ENCODE data around the gene NUSAP1.
"Not testable (repeated sequence)": the region's sequence is repeated elsewhere in the genome, so short reads cannot be mapped to it uniquely, and the experiment has no call there.

Gene NUSAP1, protein sequence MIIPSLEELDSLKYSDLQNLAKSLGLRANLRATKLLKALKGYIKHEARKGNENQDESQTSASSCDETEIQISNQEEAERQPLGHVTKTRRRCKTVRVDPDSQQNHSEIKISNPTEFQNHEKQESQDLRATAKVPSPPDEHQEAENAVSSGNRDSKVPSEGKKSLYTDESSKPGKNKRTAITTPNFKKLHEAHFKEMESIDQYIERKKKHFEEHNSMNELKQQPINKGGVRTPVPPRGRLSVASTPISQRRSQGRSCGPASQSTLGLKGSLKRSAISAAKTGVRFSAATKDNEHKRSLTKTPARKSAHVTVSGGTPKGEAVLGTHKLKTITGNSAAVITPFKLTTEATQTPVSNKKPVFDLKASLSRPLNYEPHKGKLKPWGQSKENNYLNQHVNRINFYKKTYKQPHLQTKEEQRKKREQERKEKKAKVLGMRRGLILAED

DNA sequence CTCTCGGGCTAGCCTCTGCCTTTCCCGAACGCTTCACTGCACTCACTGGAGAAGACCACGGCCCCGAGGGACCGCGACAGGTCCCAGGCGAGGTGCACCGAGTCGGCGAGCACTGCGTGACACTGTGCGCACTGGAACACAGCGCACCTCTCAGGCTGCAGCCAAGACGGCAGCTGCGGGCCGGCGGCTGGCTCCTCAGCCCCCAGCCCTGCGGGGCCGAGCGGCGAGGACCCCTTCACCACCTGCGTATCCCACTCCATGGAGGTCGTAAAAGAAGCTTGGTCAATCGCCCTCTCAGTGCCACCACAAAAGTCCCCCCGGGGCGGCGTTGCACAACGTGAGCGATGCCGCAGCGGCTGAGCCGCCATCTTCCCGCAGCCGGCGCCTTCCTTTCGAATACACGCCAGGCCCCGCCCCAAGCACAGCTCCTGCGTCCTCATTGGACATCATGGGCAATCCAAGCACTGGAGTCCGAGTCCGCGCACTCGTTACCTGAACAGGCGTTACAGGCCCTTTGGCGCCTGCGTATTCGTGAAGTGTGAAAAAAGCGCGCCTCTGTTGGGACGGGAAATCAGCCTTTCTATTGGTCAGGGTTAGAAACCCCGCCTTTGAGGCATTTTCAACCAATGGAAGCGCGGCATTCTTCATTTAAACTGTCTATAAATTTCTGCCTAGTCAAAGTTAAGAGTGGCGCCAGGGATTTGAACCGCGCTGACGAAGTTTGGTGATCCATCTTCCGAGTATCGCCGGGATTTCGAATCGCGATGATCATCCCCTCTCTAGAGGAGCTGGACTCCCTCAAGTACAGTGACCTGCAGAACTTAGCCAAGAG lies at the start of gene NUSAP1, which contains the start of gene OIP5:
NUSAP1 (plus strand) TSS at position 688 of the 832 bp plus-strand sequence; CDS start at position 765, 77 bp downstream.
OIP5 (minus strand) TSS at position 398 of the 832 bp plus-strand sequence; CDS start at position 368, 30 bp downstream.
- DNase-seq: peak; percentile 99 to 100

DNA sequence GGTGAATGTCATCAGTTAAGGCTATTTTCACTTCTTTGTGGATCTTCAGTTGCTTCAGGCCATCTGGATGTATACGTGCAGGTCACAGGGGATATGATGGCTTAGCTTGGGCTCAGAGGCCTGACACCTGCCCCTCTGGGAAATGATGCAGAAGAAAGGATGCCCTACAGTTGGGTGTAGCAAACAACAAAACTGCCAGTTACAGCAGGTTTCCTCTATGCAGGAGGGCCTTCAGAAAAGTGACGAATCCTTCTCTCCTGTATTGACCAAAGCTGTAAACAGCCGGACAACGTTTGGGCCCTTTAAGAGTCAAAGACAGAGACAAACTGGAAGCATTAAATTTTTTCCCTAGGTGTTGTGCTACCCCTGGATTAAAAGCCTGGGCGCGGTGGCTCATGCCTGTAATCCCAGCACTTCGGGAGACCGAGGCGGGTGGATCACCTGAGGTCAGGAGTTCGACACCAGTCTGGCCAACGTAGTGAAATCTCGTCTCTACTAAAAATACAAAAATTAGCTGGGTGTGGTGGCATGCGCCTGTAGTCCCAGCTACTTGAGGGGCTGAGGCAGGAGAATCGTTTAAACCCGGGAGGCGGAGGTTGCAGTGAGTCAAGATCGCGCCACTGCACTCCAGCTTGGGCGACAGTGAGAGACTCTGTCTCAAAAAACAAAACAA lies 49.6 kb upstream of the NUSAP1 start:
- not testable (repeated sequence) for DNase-seq

DNA sequence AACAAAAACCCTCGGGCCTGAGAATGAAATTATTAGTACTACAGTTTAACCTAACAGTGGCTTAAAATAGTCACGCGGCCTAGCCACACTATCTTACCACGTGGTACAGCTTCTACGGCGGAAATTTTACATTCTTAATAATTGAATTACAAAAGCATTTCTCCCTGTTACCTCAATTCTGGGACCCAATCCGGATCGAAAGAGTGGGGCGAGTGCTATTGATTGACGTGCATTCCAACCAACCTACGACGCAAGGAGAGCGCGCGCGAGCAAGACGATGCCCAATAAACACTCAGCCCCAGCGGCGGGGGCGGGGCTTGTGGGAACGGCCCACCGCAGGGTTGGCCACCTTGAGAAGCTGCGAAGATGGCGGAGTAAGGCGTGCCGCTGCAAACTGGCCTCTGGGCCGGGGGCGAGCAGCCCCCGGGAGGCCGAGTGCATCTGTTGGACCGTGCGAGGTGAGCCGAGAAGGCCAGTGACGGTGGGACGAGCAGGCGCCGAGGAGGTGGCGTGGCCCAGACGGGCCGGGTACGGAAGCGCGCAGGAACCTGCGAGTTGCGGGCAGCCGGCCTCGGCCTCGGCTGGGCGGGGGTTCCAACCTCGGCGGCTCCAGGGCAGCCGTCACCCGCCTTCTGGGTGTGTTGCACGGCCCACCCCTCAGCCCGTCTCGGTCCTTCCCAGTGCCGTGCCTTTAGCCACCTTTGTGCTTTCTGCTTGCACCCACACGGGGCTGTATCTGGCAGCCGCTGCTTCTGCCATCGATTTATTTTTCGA lies 48.8 kb upstream of the NUSAP1 start:
- DNase-seq: peak; percentile 99

DNA sequence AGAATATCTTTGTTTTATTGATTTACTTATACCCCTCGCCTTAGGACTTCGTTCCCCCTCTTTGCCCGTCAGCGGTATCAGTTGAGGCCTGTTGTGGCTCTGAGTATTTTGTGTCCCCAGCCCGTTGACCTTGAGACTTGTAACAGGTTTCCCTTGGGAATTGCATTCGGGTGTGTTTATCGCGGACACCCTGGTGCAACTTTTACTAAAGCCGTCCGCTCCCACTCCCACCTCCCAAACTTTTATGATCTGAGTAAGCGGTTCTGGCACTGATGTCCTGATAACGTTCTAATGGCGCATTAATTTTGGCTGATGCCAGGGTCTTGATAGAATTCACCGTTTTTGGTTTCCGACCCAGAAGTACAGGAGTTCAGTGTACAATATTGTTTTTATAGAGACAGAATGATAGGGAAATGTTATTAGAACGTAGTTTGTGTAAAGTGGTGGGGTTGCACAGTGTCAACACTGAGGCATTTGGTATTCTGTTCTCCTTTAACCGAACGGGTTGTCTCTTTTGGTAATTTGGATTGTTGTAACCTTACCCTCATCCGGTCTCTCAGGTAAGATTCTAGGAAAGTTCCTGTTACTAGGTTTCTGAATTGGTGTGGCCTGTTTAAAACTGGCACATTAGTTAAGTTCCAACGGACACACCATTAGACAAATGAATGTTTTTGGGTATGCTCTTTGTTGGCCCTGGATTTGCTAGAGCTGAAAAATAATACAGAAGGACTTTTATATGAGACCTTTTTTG lies 48.1 kb upstream of the NUSAP1 start:
- peak in 1 of 2 donors; percentile 20 for DNase-seq

DNA sequence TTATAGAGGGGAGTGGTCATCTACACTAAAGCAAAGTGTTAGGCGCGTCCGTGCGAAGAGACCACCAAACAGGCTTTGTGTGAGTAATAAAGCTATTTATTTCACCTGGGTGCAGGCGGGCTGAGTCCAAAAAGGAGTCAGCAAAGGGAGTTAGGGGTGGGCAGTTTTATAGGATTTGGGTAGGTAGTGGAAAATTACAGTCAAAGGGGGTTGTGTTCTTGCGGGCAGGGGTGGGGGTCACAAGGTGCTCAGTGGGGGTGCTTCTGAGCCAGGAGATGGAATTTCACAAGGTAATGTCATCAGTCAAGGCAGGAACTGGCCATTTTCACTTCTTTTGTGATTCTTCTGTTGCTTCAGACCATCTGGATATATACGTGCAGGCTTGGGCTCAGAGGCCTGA lies 47.4 kb upstream of the NUSAP1 start:
- no peak for DNase-seq

DNA sequence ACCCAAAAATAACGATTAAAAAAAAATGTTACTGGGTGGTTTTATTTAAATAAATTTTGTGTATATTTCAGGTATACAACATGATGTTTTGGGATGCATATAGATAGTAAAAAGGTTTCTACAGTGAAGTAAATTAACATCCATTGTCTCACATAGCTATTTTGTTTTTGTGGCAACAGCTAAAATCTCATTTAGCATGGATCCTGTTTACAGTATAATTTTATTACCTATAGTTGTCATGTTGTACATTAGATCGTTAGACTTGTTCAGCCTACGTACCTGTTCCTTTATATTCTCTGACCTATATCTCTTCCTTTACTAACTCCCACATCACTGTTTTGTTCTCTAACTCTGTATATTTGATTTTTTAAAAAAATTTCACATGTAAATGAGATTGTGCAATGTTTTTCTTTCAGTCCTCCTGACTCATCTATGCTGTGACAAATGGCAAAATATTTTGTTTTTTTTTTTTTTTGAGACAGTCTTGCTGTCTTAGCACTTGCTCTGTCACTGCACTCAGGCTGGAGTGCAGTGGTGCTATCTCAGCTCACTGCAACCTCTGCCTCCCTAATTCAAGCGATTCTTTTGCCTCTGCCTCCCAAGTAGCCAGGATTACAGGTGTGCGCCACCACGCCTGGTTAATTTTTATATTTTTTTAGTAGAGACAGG lies 45.9 kb upstream of the NUSAP1 start:
- DNase-seq: peak; percentile 61 to 72

DNA sequence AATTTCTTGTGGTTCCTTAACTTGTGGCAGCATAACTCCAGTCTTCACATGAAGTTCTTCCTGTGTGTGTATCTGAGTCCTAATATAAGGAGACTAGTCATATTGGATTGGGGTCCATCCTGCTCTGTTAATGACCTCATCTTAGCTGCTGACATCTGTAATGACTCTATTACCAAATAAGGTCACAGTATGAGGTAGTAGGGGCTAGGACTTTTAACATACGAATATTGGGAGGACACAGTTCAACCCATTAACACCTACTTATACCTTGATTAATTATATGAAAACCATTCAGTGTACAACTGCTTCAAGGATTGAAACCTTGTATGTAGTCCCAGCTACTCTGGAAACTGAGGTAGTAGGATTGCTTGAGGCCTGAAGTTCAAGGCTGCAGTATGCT lies 44.2 kb upstream of the NUSAP1 start:
- no peak for DNase-seq

DNA sequence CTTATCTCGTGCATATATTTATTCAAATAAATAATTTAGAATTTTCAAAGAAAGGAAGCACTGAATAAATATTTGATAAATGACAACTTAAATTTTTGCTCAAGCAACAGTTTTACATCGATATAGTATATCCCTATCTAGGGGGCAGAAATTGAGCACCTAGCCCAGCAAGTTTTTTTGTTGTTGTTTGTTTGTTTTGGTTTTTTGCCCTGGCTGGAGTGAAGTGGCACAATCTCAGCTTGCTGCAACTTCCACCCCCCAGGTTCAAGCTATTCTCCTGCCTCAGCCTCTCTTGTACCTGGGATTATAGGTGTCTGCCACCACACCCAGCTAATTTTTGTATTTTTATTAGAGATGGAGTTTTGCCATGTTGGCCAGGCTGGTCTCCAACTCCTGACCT lies 42.7 kb upstream of the NUSAP1 start:
- DNase-seq: no peak

DNA sequence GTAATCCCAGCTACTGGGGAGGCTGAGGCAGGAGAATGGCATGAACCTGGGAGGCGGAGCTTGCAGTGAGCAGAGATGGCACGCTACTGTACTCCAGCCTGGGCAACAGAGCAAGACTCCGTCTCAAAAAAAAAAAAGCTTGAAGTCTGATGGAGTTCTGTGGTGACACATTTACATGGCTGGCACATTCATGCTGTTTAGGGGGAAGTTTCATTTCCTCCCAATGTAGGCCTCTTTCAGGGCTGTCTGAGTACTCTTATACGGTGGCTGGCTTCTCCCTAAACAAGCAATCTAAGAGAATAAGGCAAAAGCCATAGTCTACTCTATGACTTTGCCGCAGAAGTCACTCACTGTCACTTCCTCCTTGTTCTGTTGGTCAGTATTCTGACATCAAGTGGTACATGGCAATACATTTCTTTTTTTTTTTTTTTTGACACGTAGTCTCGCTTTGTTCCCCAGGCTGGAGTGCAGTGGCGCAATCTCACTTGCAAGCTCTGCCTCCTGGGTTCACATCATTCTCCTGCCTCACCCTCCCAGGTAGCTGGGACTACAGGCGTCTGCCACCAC lies 41.5 kb upstream of the NUSAP1 start:
- peak; percentile 67 to 72 for DNase-seq

DNA sequence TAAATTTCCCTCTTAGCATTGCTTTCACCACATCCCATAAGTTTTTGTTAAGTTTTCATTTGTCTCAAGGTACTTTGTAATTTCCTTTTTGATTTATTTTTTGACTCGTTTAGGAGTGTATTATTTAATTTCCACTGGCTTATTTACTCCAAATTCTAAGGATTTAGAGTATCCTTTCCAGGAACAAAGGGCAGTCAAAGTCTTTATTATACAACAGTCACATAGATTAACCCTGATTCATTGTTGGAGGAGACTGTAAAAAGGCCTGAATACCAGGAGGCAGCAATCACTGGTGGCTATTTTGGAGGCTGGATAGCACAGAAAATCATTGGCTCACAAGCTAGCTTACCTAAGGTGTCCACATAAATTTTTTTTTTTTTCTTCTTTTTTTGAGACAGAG lies 40.2 kb upstream of the NUSAP1 start:
- DNase-seq: no peak

DNA sequence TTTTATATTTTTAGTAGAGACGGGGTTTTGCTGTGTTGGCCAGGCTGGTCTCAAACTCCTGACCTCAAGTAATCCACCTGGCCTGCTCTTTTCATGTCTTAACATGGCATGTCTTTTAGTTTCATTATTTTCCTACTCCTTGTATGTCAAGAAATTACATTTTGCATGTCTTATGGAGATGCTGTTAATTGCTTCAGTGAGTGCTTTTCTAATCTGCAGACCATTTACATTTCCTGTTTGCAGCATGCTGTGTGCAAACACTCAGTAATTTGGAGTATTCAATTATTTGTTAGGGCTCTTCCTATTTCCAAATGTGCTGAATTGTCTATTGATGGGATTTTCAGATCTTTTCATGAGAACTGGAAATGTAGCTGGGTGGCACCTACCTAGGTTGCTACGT lies 31.5 kb upstream of the NUSAP1 start:
- DNase-seq: not testable (repeated sequence)

DNA sequence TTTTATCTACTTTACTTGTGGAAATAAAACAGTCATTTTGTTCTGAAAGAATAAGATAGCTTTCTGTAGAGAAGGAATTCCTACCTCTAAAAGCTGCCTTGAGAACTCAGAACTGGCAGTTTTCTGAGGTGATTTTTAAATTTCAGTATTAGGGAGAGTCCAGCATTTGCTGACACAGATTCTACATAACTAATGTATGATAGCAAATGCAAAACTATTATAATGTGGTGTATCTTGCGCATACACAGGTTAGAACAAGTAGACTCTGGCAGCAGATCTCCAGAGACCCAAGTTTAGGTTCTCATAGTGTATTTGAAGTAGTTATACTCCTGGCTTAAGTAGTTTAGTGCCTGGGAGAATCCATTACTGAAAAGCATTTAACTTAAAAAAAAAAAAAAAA lies 31.1 kb upstream of the NUSAP1 start:
- no peak for DNase-seq

DNA sequence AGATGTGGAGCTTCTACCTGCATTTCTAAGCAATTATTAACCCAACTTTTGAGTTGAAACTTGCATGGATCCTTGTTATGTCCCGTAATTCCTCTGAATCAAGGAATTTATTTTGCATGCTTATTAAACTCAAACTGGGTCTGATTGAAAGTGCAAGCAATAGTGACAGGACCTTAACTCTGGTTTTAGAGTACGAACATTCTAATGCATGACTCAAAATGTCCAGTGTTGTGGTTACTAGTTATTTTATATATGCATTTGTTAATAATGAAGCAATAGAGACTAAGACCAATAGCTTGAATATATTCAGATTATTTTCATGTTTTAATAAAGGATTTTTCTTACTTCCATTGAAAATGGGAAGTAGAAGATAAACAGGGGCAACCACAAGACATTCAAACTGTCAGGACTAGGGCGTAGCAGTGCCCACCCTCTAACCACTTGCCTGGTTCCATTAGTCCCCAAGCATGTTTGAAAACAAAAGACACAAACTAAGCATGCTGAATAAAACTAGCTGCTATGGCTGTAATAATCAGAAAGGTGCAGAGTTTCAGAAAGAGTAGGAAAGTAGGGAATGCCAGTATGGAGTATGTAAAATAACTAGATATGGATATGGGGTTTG lies 28.4 kb upstream of the NUSAP1 start:
- DNase-seq: no peak

DNA sequence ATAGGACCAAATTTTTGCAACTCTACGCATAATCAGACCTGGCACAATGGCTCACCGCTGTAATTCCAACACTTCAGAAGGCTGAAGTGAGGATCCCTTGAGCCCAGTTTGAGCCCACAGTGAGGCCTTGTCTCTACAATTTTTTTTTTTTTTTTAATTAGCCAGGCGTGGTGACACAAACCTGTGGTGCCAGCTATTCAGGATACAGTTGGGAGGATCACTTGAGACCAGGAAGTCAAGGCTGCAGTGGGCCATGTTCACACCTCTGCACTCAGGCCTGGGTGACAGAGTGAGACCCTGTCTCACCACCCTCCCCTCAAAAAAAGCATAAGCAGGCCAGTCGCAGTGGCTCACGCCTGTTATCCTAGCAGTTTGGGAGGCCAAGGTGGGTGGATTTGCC lies 25.0 kb upstream of the NUSAP1 start:
- no peak for DNase-seq

DNA sequence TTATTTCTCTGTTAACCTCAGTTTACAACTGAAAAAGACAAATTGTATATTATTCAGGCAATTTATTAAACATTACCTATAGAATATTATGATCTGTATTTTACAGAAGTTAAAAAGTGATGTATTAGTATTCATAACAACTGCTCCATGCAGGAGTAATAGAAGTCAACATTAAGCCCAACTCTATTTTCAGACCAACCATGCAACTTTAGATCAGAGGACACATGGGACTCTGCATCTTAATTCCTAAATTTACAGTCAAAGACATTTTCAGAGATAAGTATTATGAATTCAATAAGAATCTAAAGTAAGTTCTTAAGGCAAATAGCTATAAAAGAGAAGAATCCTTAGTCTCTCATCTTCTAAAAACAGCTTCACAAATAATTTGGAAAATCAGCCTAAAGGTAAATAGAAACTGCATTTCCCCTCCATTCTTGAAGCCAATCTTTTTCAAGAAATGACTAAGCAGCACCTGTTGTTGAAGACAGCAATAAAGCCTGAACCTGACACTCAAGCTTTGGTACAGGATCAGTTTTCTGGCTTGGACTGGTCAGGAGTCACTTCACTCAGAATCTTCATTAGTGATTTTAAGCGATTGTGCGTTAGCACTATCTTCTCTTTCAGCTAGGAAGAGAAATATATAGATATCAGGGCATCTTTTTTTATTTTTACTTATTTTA lies 23.3 kb upstream of the NUSAP1 start:
- no peak for DNase-seq

DNA sequence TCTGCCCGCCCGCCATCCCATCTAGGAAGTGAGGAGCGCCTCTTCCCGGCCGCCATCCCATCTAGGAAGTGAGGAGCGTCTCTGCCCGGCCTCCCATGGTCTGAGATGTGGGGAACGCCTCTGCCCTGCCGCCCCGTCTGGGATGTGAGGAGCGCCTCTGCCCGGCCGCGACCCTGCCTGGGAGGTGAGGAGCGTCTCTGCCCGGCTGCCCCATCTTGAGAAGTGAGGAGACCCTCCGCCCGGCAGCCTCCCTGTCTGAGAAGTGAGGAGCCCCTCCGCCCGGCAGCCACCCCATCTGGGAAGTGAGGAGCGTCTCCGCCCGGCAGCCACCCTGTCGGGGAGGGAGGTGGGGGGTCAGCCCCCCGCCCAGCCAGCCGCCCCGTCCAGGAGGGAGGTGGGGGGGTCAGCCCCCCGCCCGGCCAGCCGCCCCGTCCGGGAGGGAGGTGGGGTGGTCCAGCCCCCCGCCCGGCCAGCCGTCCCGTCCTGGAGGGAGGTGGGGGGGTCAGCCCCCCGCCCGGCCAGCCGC lies 11.8 kb upstream of the NUSAP1 start:
- DNase-seq: not testable (repeated sequence)

DNA sequence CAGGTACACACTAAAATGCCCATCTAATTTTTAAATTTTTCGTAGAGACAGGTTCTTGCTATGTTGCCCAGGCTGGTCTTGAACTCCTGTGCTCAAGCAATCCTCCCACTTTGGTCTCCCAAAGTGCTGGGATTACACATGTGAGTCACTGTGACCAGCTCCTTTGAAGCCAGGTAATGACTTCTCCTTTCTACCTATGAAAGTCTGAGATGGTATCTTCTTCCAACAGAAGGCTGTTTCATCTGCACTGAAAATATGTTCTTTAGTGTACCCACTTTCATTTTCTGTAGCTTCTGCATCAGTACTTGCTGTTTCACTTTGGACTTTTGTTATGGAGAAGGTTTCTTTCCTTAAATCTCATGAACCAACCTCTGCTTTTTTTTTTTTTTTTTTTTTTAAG lies 9.1 kb upstream of the NUSAP1 start:
- DNase-seq: no peak

DNA sequence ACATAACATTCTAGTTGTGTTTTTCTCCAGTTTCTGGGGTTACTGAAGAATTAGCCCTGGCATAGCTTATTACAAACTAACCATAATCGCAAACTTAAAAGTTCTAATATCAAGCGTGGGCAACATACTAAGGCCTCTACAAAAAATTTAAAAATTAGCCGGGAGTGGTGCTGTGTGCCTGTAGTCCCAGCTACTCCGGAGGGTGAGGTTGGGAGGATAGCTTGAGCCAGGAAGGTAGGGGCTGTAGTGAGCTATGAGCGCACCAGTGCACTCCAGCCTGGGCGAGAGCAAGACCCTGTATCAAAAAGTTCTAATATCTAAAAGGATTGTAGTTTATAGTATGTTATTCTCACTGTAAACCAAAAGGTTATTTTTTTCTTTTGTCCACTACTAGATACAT lies 1.4 kb upstream of the NUSAP1 start:
- DNase-seq: no peak

DNA sequence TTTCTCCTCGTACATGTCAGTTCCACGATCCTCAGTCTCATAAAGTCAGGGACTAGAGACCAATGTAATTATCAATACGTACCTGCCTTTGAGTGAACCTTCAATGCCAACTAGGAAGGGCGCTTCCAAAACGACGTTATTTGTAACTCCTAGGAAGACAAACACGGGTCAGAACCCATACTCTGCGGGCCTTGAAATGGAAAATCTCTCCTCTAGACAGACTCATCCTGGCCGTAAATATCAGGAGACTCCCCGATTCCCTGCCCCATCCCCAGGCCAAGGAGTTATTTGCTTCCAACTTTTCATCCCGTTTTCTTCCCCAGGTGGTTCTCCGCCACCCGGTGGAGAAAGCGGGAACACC lies 868 bp upstream of the NUSAP1 start:
- peak in 1 of 2 donors; percentile 47 for DNase-seq

Data from inflammatory macrophage treated with lipopolysaccharide for 1 hour (primary cell).